ENCODE measurements around the gene FAM227B. TPM values are rescaled to one million over a fixed set of nuclear protein-coding genes. Genes with fewer than 3 reads are reported as not detected.
A peak's percentile ranks its signal among the peaks of the same experiment; 100 is the strongest.
"Not testable (repeated sequence)": the region's sequence is repeated elsewhere in the genome, so short reads cannot be mapped to it uniquely, and the experiment has no call there.

The FAM227B gene
- total RNA-seq, 1 experiment from 2014 or later: 3.3 TPM

DNA sequence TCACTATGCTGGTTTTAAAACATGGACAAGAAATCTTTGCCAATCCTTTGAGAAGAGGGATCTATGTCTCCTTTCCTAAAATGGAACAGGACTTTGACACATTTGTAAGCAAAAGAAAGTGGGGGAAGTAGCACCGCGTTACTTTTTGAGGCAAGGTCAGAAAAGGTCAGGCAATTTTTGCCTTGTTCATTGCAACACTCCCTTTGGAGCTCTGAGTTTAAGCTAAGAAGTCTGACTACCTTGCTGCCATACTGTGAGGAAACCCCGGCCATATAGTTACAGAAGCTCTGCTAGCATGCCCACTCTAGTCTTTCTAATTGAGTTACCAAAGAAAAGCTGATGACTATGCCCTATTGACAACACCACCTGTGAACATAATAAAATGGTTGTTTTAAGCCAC, 1.4 kb downstream of the FAM227B start:
- Histone ChIP-seq H2AFZ (no peak overlapping the region), H3K79me2 (ENCODE audit: low read depth) (peaks cover 27% of the 10 kb centered on the region), H3K4me1 (replicated peaks; ENCODE audit: insufficient read depth) (peaks cover 13% of the 10 kb centered on the region), H3F3A (ENCODE audit: insufficient read depth, low read depth) (peaks cover 10% of the 10 kb centered on the region; the same call in 1 of the 2 replicates), H3K9me3 (ENCODE audit: insufficient read depth, low read depth) (no peaks in the 10 kb centered on the region), H3K9me2 (ENCODE audit: insufficient read depth) (no peaks in the 10 kb centered on the region; the same call in 1 of the 2 replicates), H3K36me3 (ENCODE audit: low read depth) (no peaks in the 10 kb centered on the region; the same call in 1 of the 2 replicates), H3K27ac (no peak overlapping the region), H3K4me3 (no peak overlapping the region), H3K4me2 (peak overlapping the region; percentile 86; the same call in 1 of the 2 replicates), H4K20me1 (ENCODE audit: insufficient read depth) (no peaks in the 10 kb centered on the region), H3K27me3 (ENCODE audit: insufficient read depth, low read depth) (no peaks in the 10 kb centered on the region)
- ChIA-PET CTCF (no interaction called here), POLR2A (ENCODE audit: unreplicated experiment) (no interaction called here)
- BruUV-seq (replicated peaks): no TSS peak
- intact Hi-C loops (cut with micrococcal nuclease; ENCODE audit: unreplicated experiment): no loop called here
- no peak for TF ChIP-seq EZH2 (IDR thresholded peaks at IDR 0.05; ENCODE audit: low read depth)
- TF ChIP-seq, protein P1, sequence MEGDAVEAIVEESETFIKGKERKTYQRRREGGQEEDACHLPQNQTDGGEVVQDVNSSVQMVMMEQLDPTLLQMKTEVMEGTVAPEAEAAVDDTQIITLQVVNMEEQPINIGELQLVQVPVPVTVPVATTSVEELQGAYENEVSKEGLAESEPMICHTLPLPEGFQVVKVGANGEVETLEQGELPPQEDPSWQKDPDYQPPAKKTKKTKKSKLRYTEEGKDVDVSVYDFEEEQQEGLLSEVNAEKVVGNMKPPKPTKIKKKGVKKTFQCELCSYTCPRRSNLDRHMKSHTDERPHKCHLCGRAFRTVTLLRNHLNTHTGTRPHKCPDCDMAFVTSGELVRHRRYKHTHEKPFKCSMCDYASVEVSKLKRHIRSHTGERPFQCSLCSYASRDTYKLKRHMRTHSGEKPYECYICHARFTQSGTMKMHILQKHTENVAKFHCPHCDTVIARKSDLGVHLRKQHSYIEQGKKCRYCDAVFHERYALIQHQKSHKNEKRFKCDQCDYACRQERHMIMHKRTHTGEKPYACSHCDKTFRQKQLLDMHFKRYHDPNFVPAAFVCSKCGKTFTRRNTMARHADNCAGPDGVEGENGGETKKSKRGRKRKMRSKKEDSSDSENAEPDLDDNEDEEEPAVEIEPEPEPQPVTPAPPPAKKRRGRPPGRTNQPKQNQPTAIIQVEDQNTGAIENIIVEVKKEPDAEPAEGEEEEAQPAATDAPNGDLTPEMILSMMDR (conservative IDR thresholded peaks at IDR 0.05): no peak
- no peak for DNase-seq

DNA sequence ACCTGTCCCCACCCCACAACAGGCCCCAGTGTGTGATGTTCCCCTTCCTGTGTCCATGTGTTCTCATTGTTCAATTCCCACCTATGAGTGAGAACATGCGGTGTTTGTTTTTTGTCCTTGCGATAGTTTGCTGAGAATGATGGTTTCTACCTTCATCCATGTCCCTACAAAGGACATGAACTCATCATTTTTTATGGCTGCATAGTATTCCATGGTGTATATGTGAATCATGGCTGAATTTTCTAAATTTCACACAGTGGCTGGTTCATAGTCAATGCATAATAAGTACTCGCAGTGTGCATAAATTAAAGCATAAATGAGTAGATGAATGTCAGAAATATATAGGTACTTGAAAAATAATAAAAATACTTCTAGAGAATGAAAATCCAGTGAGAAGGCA, 8.4 kb downstream of the FAM227B start:
- H3K36me3 ChIP-seq (ENCODE audit: low read depth); intact Hi-C loops (cut with micrococcal nuclease; ENCODE audit: unreplicated experiment); BruUV-seq (replicated peaks); H3K4me3 ChIP-seq; H3F3A ChIP-seq (ENCODE audit: insufficient read depth, low read depth); POLR2A ChIA-PET (ENCODE audit: unreplicated experiment); H3K27ac ChIP-seq; H3K4me1 ChIP-seq (replicated peaks; ENCODE audit: insufficient read depth); H3K4me2 ChIP-seq; H3K9me2 ChIP-seq (ENCODE audit: insufficient read depth); H3K9me3 ChIP-seq (ENCODE audit: insufficient read depth, low read depth); DNase-seq; H3K27me3 ChIP-seq (ENCODE audit: insufficient read depth, low read depth); CTCF ChIA-PET; H4K20me1 ChIP-seq (ENCODE audit: insufficient read depth); H2AFZ ChIP-seq; H3K79me2 ChIP-seq (ENCODE audit: low read depth): not testable (repeated sequence)

DNA sequence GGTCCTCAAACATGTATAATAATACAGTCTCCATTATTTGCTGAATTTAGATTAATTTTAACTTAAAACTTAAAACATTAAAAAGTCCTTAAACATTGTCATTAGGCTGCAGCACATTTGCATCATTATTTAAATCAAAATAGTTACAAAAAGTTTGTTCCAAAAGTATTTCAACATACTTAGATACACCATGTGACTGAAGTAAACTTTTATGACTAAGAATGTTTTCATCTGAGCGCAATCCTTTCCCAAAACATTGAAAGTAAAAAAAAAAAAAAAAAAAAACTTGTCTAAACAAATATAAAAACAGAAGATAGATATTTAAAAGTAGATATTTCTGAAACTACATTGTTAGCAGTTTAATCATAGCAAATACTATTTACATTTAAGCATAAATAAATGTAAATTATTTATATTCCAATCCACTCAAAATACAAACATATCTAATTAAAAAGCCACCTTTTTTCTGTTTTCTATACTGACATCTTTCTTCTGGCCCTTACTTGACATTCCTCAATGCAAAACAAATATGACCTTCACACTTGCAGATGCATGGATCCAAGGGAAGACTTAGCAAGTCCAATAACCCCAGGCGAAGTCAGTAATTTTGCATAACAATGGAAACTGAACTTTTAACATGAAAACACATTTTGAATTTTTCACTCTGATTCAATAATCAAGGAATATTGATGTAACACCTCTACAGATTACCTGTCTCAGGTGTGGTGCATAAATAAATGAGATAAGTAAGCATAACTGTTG, 10.3 kb downstream of the FAM227B start:
- Histone ChIP-seq H2AFZ (no peak overlapping the region), H3K4me1 (replicated peaks; ENCODE audit: insufficient read depth) (no peaks in the 10 kb centered on the region), H4K20me1 (ENCODE audit: insufficient read depth) (no peaks in the 10 kb centered on the region), H3K27ac (no peak overlapping the region), H3K9me3 (ENCODE audit: insufficient read depth, low read depth) (no peaks in the 10 kb centered on the region), H3K9me2 (ENCODE audit: insufficient read depth) (no peaks in the 10 kb centered on the region), H3K4me2 (no peak overlapping the region), H3K4me3 (no peak overlapping the region), H3K79me2 (ENCODE audit: low read depth) (no peaks in the 10 kb centered on the region), H3K36me3 (ENCODE audit: low read depth) (no peaks in the 10 kb centered on the region), H3K27me3 (ENCODE audit: insufficient read depth, low read depth) (no peaks in the 10 kb centered on the region), H3F3A (ENCODE audit: insufficient read depth, low read depth) (no peaks in the 10 kb centered on the region)
- ChIA-PET POLR2A (ENCODE audit: unreplicated experiment) (no interaction called here), CTCF (no interaction called here)
- TF ChIP-seq, protein P1 (conservative IDR thresholded peaks at IDR 0.05): no peak
- TF ChIP-seq EZH2 (IDR thresholded peaks at IDR 0.05; ENCODE audit: low read depth): no peak
- DNase-seq: no peak
- intact Hi-C loops (cut with micrococcal nuclease; ENCODE audit: unreplicated experiment): no loop called here
- no TSS peak for BruUV-seq (replicated peaks)

DNA sequence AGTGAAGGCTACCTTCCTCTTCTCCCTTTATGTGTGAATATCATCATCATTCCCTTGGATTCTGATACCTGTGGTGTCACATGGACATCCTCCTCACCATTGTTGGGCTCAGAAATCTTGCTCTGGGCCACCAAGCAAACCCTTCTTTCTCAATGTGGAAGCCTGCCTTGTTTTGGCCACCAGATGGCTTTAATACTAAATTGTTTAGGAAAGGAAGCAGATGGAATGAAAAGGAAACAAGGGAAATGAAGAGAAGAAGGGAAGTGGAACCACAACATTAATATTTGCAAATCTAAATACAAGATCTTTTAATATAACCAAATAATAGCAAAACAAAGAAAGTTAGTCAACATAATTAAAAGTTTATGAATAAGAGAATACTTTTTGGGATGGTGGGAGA, 14.0 kb downstream of the FAM227B start:
- Histone ChIP-seq H3K4me2 (no peak overlapping the region), H3K79me2 (ENCODE audit: low read depth) (no peaks in the 10 kb centered on the region), H3K9me3 (ENCODE audit: insufficient read depth, low read depth) (no peaks in the 10 kb centered on the region), H3K27ac (no peak overlapping the region), H4K20me1 (ENCODE audit: insufficient read depth) (no peaks in the 10 kb centered on the region), H3F3A (ENCODE audit: insufficient read depth, low read depth) (no peaks in the 10 kb centered on the region), H3K4me1 (replicated peaks; ENCODE audit: insufficient read depth) (no peaks in the 10 kb centered on the region), H3K27me3 (ENCODE audit: insufficient read depth, low read depth) (no peaks in the 10 kb centered on the region), H3K4me3 (no peak overlapping the region), H3K9me2 (ENCODE audit: insufficient read depth) (no peaks in the 10 kb centered on the region), H3K36me3 (ENCODE audit: low read depth) (no peaks in the 10 kb centered on the region), H2AFZ (no peak overlapping the region)
- ChIA-PET CTCF (no interaction called here), POLR2A (ENCODE audit: unreplicated experiment) (no interaction called here)
- intact Hi-C loops (cut with micrococcal nuclease; ENCODE audit: unreplicated experiment): no loop called here
- no TSS peak for BruUV-seq (replicated peaks)
- no peak for TF ChIP-seq EZH2 (IDR thresholded peaks at IDR 0.05; ENCODE audit: low read depth)
- TF ChIP-seq, protein P1 (conservative IDR thresholded peaks at IDR 0.05): no peak
- no peak for DNase-seq

Measured in PC-9 (cell line).